Activated T-cell treated with anti-CD3 and anti-CD28 coated beads for 4 hours (primary cell): ENCODE results near the gene MAP1B.

Experiments
- DNase-seq: peaks from one replicate; pipeline ENCODE4 v3.0.0-alpha.2; 2020

The MAP1B gene

DNA sequence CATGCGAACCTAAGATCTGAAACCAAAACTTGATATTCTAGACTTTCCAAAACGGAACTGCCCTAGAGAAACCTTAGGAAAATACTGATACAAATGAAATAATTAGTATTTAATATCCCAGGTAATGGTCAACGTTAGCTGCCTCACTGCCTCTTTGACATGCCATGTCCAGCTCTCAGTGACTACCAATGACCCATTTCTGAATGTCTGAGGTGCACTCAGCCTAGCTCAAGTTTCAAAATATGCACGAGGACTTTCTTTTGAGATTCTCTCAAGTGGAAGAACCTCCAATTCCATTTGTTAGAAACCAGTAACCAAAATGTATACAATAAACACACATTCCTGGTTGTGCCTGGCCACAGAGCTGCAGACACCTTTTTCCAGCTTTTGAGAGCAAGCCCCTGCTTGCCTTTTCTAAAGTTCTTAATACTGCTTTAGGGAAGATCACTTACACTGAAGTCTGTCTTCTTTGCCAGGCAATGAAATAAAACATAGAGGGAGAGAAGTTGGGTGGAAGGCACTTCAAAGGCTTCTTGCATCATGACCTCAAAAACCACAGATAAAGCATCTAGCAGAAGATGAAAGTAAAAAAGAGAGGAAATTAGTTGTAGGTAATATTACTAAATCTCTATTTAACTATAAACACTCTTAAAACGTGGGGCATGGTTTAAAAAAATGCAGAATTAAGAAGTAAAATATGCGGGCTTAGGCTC, 124.9 kb downstream of the MAP1B start:
- DNase-seq, result no peak

DNA sequence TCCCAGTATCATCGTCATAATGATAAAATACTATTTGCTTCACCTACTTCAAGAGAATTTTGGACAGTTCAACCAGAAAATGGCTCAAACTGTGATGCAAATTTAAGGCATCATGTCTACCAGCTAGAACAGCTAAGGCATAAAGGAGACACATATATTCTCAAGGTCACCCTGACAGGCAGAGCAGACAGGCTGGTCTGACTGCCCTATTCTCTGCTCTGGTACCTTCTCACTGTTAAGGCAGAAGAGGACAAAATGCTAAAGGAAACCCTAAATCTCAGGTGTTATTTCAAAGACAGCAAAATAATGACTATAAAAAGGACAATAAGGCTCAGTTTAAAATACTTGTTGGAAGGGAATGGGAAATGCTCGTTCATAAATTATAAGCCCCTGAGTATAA, 125.6 kb downstream of the MAP1B start:
- DNase-seq, result no peak

DNA sequence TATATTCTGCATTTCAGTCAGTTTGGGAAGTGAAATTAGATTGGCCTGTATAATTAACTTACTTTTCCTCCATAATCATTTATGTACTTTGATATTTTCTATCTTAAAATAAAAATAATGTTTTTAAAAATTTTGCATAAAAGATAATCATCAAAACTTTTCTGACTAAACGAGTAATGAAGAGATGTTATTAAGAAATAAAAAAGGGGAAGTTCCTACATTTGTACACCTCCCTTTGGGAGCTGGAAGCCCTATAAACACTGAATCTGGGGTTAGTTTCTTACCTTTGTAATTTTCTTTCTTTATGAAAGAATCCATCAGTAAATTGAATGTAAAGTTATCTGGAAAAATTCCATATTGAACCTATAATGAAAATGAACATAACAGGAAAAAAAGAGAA, 126.6 kb downstream of the MAP1B start:
- no peak for DNase-seq

DNA sequence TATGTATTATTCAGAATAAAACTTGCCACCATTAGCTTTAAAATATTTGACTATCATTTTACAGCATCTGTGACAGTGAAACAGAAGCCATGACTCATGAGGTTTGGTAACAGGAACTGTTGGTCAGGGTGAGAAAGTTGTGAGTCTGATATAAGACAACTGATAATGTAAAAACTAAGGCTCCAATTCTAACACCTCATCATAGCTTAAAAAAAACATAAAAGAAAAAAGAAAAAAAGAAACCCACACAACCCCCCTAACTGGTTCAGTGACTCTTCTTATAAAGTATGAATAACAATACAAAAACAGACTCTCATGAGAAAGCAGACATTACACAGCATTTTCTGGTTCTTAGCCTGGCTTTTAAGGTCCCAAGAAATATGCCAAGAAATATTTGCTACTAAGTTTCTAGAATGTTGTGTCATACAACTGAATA, 127.0 kb downstream of the MAP1B start:
- no peak for DNase-seq

DNA sequence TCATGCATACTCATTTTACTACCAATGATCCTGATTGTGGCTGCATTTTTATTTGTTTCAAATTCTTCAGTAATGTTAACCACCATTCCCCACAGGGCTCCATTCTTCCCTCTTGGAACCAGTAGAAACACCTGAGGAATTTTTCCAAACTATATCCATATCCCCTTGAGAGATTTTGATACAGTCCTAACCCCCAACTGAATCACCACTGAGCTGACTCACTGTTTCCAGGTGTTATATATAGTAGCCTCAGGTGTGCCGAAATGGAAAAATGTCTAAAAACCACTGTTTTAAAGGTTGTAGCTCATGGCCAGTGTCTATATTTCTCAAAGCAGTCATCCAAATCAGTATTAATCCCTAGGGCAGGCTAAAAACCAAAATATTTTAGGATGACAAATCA, 127.6 kb downstream of the MAP1B start:
- no peak for DNase-seq

DNA sequence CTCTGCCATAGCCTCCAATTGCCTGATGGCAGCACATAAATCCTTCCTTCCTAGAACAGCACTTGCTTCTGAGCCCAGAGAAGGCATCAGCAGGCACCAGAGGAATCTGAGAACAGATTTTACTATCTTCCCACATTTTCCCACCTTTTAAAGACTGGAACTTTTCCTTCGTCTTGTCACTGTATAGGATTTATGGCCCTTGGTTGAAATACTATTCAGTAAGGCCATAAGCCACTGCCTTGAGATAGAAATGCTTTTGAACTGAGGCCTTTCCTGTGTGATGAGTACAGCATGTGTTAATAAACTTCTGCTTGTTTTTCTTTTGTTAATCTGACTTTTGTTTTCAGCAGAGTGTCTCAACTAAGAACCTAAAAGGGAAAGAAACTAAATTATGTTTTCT, 128.4 kb downstream of the MAP1B start:
- DNase-seq, result no peak

DNA sequence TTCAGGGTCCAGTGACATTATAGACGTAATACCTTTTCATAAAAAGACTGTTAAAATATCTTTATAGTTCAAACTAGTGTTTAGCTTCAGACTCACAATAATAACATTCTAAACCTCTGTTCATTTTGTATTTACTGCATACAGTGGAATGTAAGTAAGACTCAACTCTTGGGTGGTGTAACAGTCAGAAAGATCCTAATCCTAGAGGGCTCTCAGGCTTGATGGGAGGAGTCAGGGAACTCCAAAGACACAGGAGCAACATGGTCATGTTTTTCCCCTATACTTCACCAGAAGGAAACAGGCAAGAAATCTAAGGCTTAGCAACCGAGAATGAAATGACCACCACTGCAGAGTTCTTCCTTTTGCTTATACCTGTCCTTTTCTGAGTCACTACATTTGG, 130.1 kb downstream of the MAP1B start:
- DNase-seq, result no peak

DNA sequence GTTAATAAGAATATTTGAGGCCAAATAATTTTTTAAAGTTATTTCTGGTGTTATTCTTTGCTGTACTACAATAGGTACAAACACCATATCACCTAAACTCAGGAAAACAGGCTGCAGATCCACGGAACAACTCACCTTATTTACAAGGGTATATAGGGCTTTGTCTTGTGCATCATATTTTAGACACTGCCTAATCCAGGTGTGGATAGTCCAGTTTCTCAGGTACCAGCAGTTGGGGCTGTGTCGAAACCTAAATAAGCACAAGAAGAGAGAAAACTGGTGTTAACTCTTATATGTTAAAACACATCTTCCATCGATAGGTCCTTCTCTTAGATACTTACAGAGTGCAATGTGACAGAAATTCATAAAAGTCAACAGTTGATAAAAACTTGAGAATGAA, 130.6 kb downstream of the MAP1B start:
- no peak for DNase-seq

DNA sequence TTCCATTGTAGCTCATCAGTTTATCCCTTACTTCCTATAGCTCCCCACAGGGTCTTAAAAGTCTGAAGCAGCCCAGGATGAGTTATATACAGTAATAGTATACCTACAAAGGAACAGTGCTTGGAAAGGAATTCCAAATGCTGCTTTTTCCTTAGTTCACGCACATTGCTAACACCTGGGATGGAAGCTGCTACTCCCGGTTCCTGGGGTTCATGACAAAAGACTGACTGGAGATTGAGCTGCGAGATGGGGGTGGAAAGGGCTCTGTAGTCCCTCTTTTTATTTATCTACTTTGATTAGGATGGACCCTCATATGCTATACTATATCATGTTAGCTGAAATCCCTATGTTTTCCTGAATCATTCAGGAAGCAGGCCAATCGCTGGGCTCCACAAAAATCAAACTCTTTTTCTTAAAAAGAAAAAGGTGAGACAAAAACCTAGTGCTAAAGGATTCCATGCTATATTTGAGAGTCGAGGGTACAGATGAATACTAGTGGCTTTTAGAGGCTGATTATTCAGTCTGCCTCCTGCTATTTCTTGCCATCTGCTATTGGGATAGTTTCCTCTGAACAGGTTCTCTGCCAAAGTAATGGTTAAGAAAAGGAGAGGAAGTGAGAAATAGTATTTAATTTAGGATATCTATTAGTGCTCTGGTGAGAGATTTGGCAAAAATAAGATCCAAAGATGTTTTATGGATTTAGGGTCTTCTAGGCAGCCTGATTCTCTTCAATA, 131.6 kb downstream of the MAP1B start:
- DNase-seq, result no peak

DNA sequence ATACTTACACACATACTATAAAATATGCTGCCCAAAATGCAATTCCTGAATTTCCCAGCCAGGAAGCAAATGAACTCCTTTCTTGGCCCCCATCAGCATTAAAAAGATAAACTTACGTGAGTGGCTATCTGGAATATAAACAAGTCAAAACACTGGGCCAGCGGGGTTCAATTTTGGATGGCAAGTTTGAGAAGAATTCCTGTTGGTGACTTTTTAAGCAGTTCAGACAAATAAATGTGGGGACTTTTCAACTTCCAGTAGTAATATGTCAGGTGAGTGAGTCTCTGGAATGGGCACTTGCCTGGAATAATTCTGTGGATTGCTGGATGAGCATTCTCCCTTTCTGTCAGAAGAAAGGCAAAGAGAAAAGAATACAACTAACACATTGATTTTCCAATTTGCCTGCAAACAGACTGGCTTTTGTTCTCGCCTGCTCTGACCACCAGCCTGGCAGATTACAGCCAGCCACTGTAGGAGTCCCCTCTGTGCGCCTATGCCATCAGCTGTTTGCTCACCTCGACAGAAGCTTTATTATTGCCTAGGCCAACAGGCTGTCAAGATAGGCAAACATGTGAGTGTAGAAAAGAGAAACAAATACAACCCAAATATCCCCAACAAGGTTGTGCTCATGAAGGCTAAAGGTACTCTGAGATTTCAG, 134.2 kb downstream of the MAP1B start:
- no peak for DNase-seq

DNA sequence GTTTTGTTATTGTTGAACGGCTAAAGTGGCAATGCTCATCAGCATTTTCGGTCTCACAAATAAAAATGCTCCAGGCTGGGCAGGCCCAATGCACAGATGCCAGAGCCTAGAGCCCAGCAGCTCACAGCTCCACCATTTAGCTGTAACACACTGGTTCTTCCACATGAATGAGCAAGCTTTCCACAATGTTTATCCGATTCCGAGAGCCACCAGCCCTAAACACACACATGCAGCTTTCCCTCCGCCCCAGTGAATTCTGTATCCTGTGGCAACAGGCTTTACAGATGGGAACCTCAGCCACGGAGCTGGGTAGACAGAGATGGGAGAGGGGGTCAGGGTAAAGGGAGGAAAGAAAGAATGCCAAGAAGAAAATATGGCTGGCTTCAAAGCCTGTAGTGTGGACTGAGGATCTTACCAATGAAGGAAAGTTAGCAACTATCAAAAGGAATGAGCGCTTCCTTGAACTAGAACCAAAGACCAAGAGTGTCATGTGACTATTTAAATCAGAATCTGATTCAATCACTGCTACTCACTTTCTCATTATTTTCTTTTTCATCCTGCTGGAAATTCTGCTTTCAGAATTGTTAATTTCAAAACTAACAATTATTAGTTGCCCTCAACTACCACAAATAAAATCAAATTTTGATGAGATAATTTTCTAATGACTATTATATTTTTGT, 135.7 kb downstream of the MAP1B start:
- DNase-seq, result no peak

DNA sequence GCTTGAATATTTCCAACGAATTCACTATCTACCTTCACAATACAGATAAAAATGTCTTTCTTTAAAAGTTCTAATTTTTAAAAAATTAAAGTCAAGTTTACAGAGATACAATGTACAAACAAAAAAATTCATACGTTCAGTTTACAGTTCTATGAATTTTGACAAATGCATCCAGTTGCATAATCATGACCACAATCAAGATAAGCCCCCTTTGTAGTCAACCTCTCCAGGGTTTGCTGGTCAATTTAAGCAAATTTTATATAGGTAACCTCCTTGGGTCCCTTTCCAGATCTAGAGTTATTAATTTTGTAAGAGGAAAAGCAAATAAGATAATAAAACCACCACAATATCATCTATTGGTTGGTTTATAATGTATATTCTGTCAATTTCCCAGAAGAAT, 136.4 kb downstream of the MAP1B start:
- DNase-seq, result no peak

DNA sequence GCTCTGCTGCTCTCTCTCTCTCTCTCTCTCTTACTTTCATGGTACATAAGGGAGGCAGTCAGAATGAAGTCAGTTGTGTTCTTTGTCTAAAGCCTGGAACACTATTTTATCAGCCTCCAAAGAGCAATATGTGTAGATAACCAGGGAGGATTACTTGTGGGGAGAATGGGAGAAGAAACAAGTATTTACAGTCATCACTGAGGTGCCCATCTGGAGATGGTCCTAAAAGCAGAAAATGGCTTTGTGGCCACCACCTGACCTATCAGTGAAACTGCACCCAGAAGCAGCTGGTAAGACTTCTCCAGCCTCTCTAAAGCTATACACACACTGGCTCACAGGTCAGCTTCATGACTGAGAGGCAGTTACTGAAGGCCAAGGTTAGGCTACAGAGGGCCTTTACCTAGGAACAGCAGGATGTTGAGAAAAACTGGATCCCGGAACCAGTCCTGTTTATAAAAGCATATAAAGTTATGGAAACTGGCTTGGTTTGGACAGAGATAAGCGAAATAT, 137.6 kb downstream of the MAP1B start:
- DNase-seq, result no peak

DNA sequence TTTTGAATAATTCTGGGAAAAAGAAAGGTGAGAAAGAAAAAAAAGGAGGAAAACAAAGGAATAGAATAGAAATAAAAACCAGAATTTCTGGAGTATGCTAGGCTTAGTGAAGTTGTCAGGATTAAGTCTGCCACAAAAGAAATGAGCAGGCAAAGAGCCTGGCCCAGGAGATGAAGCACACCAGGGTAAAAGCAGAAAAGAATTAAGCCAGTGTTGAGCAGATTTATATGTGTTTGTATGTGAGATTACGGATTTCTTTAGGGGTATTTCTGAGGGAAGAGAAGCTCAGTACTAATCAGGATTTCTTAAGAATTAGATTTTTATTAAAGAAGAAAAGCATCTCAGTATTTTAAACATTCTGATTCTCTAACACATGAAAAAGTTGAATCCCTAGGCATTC, 138.3 kb downstream of the MAP1B start:
- no peak for DNase-seq

DNA sequence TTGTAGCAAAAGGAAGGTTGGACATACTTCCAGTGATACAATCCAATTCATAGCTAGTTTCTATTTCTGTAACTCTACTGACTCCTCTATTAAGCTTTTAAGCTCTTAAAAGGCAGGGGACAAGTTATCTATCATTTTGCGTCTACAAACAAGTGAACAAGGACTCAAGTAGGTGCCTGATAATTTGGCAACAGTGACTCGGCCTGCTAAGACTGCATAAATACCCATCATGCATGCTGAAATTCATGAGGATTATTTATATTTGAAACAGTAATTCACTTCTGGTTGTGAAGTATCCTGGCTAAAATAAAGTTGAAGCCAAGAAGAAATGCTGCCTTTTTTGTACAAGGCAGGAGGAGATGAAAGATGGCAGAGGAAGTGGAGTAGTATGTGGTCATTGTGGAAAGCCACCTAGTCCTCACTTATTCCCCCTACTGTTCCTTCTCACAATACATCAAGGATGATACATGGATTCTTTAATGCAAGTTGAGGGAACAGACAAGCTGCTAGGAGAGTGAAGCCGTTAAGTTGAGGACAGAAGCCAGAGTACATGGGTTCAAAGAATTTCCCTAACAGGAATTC, 138.8 kb downstream of the MAP1B start:
- DNase-seq, result no peak

DNA sequence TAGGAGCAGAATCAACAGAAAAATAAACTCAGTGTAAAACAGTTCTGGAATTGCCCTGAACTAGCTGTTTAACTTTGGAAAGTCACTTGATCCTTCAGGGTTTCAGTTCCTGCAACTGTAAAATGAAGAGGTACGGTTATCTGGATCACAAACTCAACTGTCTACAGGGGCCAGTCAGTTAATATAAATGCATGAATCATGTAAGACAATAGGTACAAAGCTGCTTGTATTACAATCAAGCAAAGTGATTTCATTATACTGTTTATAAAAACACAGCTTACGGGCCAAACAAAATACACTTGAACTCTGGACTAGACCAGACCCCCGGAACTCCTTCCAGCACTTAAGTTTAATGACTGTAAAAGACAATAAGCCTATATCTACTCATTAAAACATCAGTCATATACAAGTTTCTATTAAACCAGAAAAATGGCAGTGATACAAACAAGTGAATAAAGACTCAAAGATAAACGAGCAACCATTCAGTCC, 139.7 kb downstream of the MAP1B start:
- no peak for DNase-seq

DNA sequence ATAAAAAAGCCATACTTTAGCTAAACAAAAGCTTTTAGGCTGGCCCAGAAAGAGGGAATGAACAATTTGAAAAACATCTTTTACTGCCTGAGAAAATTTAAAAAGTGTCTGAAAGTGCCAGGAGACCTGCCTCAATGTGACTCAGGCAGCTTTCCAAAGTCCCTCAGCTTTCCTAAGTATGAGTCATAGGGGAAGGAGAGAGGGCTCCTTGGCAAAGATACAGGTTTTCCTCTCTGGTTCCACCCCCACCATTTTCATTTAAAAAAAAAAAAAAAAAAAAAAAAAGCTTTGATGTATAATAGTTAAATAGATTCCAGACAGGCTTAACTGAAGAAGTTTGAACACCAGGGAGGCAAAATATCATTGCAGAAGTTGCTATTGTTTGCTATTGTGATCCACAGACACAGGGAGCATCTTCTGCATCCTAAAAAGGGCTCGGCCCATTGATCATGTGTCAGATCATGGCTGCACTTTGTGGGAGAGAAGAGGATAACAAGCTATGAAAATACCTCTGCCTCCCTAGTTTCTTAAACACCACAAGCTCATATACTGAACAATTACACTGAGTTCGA, 141.2 kb downstream of the MAP1B start:
- DNase-seq, result no peak

DNA sequence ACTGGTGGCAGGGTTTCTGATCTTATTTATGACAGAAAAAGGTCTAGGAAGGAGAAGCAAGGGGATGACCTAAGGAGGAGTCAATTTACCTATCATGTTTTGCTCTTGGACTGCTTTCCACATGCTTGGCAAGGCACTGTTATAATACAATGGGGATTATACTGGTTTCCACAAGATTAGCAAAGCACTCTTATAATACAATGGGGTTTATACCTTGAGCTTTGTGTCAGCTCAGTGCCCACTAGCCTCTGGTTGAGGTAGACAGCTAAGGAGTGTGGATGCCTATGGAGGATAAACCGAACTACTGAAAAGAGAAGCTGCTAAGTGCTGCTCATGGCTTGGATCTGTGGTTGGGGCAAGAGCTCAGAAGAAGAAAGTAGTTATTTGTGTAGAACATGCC, 144.1 kb downstream of the MAP1B start:
- DNase-seq, result no peak

DNA sequence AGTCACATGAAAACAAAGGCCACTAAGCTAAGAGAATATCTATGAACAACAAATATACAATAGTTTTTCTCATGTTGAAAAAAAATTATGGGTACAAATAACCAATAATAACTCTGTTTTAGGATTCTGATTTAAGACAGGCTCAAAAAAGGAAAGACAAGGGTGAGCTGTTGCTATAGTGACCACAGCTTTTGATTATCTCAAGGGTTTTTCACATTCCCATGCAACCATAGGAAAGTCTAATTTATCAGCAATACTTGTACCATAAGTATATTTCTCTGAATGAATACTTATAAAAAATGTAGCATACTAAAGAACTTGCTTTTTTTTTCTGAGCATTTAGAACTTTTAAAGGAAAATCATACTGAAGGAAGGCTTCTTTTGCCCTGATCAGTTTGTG, 144.7 kb downstream of the MAP1B start:
- no peak for DNase-seq

DNA sequence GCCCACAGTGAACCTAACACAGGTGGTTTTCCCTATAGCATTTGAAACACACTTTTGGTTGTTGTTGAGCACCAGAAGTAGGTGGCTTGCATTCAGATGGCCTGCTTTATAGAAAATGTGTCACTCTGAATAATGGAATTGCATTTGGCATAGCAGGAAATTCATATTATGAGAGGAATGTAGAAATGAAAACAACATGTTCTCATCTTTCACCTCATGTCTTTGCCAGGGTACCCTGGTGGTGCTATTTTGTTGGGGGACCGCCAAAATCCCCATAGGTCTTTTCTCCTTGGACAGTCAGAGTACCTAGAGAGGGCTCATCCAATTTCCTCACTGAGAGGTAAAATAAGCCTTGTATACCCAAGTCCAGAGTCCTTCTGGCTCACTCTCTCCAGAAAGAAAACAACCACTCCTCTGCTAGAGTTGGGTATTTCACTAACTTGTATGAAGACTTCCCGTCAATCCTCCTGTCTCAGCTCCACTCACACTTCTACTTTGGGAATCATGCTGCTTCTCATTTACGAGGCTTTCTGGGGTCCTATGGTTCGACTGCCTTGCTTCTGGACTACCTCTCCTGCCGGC, 145.4 kb downstream of the MAP1B start:
- no peak for DNase-seq

DNA sequence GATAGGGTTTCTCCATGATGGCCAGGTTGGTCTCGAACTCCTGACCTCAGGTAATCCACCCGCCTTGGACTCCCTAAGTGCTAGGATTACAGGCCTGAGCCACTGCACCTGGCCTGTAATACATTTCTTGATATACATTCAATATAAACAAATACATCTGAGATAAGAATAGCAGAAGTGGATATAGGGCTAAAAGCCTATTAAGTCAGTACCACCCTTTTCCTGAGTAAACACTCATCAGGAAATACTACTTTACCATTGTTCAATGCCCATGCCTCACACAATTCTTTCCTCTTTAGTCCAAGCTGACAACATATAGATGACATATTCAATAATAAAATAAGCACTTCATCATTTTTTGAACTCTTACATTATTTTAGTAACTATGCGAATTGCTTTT, 148.0 kb downstream of the MAP1B start:
- DNase-seq, result no peak

DNA sequence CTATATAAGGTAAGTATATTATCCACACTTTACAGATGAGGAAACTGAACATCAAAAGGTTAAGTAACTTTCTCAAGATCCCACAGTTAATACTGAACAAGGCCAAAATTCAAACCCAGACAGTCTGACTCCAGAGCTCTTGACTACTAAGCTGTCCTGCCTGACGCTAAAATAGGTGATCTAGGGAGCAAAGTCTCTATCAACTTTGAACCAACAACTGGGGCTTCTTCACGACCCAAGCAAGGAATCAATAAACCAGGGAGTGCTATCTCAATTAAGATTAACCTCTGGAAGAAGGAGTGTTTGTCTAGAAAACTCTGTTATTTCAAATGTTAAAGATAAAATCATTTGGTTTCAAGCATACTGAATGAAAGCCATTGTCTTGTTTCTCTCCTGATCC, 148.4 kb downstream of the MAP1B start:
- no peak for DNase-seq
